ENCODE data around the gene SNCAIP.

SNCAIP gene

DNA sequence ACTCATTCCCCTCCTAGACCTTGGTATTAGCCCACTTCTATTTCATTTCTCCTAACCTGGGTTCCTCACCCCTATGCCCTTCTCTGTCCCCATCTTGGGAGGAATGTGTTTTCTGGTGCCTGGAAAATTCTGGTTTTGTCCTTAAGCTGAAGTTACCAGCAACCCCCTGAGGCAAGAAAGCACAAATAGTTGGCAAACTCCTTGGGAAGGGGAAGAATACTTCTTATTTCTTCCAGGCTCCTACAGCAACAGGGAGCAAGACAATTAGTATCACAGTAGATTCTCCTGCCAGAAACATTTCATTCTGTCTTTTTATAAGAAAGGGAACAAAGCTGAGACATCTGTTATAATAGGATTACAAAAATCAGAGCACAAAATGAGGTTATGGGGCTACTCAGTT lies 142.5 kb downstream of the SNCAIP start:
- Histone ChIP-seq H3K4me1 (ENCODE audit: control insufficient read depth in 2 of 2, insufficient read depth in 2 of 2, low read length in 2 of 2) (no peaks in the 10 kb centered on the region), H3K27ac (ENCODE audit: low read depth in 2 of 2, low read length in 2 of 2) (no peak overlapping the region), H3K4me3 (ENCODE audit: low read length in 2 of 2) (no peak overlapping the region), H3K27me3 (ENCODE audit: control insufficient read depth in 2 of 2, insufficient read depth in 2 of 2, low read length in 2 of 2) (no peaks in the 10 kb centered on the region), H3K9ac (ENCODE audit: low read depth in 1 of 2, low read length in 2 of 2) (no peak overlapping the region), H3K9me3 (ENCODE audit: control insufficient read depth in 2 of 2, low read length in 2 of 2) (no peaks in the 10 kb centered on the region), H3K36me3 (ENCODE audit: control insufficient read depth in 2 of 2, insufficient read depth in 2 of 2, low read length in 2 of 2) (no peaks in the 10 kb centered on the region)

DNA sequence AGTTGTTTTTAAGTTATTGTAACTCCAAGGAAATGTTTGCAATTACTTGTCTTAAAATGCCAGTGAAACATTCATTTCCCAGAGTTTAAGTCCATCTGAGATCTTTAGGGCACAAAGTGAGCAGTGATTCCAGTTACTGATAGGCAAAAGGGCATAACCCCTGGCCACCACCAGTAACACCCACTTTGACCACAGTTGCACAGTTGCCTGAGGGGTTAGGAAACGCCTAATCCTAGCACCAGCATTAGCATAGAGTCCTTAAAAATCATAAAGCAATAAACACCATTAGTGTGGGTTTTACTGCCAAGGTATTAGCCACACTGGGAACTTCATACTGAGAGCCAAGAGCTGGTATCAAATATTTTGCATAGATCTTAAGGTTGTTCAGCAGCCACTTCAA lies 143.9 kb downstream of the SNCAIP start:
- Histone ChIP-seq H3K4me1 (ENCODE audit: control insufficient read depth in 2 of 2, insufficient read depth in 2 of 2, low read length in 2 of 2) (no peaks in the 10 kb centered on the region), H3K27ac (ENCODE audit: low read depth in 2 of 2, low read length in 2 of 2) (no peak overlapping the region), H3K9ac (ENCODE audit: low read depth in 1 of 2, low read length in 2 of 2) (no peak overlapping the region), H3K4me3 (ENCODE audit: low read length in 2 of 2) (no peak overlapping the region), H3K27me3 (ENCODE audit: control insufficient read depth in 2 of 2, insufficient read depth in 2 of 2, low read length in 2 of 2) (no peaks in the 10 kb centered on the region), H3K9me3 (ENCODE audit: control insufficient read depth in 2 of 2, low read length in 2 of 2) (no peaks in the 10 kb centered on the region), H3K36me3 (ENCODE audit: control insufficient read depth in 2 of 2, insufficient read depth in 2 of 2, low read length in 2 of 2) (no peaks in the 10 kb centered on the region)

DNA sequence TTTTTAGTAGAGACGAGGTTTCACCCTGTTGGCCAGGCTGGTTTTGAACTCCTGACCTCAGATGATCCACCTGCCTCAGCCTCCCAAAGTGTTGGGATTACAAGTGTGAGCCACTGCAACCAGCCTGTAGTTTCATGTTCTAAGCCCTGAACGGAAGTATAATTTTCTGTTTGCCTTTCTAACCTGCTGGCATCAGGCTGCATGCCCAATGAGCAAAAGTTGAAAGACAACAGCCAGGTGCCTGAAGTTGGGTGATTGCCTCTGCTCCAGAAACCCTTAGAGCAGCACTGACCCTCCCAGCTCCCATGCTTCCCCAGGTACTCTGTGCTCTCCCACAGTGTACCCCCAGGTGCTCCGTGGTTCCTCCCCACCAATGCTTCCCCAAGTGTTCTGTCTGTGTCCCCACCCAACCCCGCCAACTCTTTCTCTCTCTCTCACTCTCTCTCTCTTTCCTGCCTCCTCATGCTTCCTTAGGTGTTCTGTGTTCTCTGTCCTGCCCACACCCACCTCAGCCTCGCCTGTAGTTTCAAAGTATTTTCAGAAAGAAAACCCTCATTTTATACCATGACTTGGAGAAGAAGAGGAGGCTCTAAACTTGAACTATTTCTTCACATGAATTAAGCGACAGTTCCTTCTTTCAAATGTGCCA lies 145.3 kb downstream of the SNCAIP start:
- Histone ChIP-seq H3K27me3 (ENCODE audit: control insufficient read depth in 2 of 2, insufficient read depth in 2 of 2, low read length in 2 of 2) (no peaks in the 10 kb centered on the region), H3K9ac (ENCODE audit: low read depth in 1 of 2, low read length in 2 of 2) (no peak overlapping the region), H3K9me3 (ENCODE audit: control insufficient read depth in 2 of 2, low read length in 2 of 2) (no peaks in the 10 kb centered on the region), H3K27ac (ENCODE audit: low read depth in 2 of 2, low read length in 2 of 2) (no peak overlapping the region), H3K36me3 (ENCODE audit: control insufficient read depth in 2 of 2, insufficient read depth in 2 of 2, low read length in 2 of 2) (no peaks in the 10 kb centered on the region), H3K4me1 (ENCODE audit: control insufficient read depth in 2 of 2, insufficient read depth in 2 of 2, low read length in 2 of 2) (no peaks in the 10 kb centered on the region), H3K4me3 (ENCODE audit: low read length in 2 of 2) (no peak overlapping the region)

DNA sequence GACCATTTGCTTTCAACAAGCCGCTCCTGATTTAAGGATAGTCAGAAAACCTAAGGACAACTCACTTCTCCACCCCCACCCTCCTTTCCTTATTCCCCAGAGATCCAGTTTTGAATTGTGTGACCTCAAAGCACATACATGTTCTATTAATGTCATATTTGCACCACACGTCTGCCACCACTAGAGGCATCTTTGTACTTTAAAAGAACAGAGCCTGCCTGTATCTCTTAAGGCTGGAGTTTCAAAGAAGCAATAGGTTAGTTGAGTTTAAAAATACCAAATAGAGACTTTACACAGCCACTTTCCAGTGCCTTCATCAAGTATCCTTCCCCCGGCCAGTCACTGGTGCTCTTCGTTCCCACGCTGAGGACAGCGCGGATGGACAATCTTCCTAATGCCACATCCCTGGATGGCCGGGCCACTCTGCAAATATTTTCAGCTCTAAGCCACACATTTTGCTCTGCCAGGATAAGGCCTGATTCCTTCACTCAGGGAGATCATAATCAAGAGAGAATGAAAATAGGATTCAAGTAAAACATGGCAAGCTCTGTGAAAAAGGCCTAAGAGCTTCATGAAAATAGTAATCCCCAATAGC lies 146.3 kb downstream of the SNCAIP start:
- H3K9ac ChIP-seq (ENCODE audit: low read depth in 1 of 2, low read length in 2 of 2) = no peak overlapping the region
- H3K36me3 ChIP-seq (ENCODE audit: control insufficient read depth in 2 of 2, insufficient read depth in 2 of 2, low read length in 2 of 2) = no peaks in the 10 kb centered on the region
- no peaks in the 10 kb centered on the region for H3K4me1 ChIP-seq (ENCODE audit: control insufficient read depth in 2 of 2, insufficient read depth in 2 of 2, low read length in 2 of 2)
- no peaks in the 10 kb centered on the region for H3K9me3 ChIP-seq (ENCODE audit: control insufficient read depth in 2 of 2, low read length in 2 of 2)
- H3K4me3 ChIP-seq (ENCODE audit: low read length in 2 of 2) = no peak overlapping the region
- H3K27ac ChIP-seq (ENCODE audit: low read depth in 2 of 2, low read length in 2 of 2) = no peak overlapping the region
- H3K27me3 ChIP-seq (ENCODE audit: control insufficient read depth in 2 of 2, insufficient read depth in 2 of 2, low read length in 2 of 2) = no peaks in the 10 kb centered on the region

DNA sequence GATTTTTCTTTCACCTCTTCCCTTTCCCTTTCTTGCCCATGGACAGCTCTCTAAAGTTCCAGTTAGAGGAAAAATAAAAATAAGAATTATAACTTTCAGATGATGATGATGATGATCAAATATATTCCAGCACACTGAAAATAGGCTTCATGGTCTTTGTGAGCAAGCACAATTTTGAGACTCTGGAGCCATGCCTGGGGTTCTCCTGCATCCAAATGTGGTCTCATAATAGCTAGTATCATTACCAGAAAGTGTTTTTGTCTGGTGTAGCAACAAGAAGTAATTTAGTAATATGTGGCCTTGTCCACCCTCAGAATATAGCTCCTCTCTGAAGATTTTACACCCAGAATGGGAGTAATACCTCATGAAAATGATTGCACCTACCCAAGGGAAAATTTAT lies 150.4 kb downstream of the SNCAIP start:
- Histone ChIP-seq H3K36me3 (ENCODE audit: control insufficient read depth in 2 of 2, insufficient read depth in 2 of 2, low read length in 2 of 2) (no peaks in the 10 kb centered on the region), H3K9ac (ENCODE audit: low read depth in 1 of 2, low read length in 2 of 2) (no peak overlapping the region), H3K27me3 (ENCODE audit: control insufficient read depth in 2 of 2, insufficient read depth in 2 of 2, low read length in 2 of 2) (no peaks in the 10 kb centered on the region), H3K4me3 (ENCODE audit: low read length in 2 of 2) (no peak overlapping the region), H3K4me1 (ENCODE audit: control insufficient read depth in 2 of 2, insufficient read depth in 2 of 2, low read length in 2 of 2) (no peaks in the 10 kb centered on the region), H3K27ac (ENCODE audit: low read depth in 2 of 2, low read length in 2 of 2) (no peak overlapping the region), H3K9me3 (ENCODE audit: control insufficient read depth in 2 of 2, low read length in 2 of 2) (no peaks in the 10 kb centered on the region)

DNA sequence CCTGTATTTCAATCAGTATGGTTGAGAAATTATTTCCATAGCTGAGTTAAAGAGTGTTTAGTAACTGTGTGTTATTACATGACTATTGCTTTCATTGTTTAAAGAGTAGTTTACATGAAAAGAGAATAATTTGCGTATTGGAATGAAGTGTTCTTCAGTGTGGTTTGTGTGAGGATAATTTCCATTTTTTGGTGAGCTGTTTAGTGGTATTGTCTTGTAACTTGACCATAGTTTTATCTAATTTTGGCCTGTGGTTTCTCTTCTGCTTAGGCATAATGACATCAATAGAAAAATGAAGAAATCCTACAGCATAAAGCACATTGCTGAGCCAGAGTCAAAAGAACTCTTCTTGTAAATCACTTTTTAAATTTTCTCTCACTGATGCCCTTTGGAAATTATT lies 151.2 kb downstream of the SNCAIP start:
- H3K36me3 ChIP-seq (ENCODE audit: control insufficient read depth in 2 of 2, insufficient read depth in 2 of 2, low read length in 2 of 2) = no peaks in the 10 kb centered on the region
- no peak overlapping the region for H3K27ac ChIP-seq (ENCODE audit: low read depth in 2 of 2, low read length in 2 of 2)
- H3K27me3 ChIP-seq (ENCODE audit: control insufficient read depth in 2 of 2, insufficient read depth in 2 of 2, low read length in 2 of 2) = no peaks in the 10 kb centered on the region
- no peaks in the 10 kb centered on the region for H3K9me3 ChIP-seq (ENCODE audit: control insufficient read depth in 2 of 2, low read length in 2 of 2)
- H3K9ac ChIP-seq (ENCODE audit: low read depth in 1 of 2, low read length in 2 of 2) = no peak overlapping the region
- H3K4me3 ChIP-seq (ENCODE audit: low read length in 2 of 2) = no peak overlapping the region
- no peaks in the 10 kb centered on the region for H3K4me1 ChIP-seq (ENCODE audit: control insufficient read depth in 2 of 2, insufficient read depth in 2 of 2, low read length in 2 of 2)

DNA sequence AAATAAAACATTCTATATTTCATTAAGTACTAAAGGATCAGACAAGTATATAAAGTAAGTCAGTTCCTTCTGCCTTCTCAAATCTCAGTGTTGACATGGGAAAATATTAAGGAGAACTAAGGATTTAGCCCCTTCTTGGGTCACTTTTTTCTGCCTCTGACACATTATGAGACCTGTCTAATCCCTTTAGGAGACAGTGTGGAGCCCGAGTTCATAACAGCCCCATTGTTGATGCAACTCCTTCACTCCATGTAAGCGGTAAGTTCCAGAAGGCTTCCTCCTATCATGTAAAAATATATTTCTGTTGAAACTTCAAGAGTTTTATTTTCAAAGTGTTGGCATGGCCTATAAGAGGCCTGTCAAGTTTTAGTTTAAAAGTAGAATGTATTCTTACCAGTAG lies 152.2 kb downstream of the SNCAIP start:
- H3K4me3 ChIP-seq (ENCODE audit: low read length in 2 of 2) = no peak overlapping the region
- H3K4me1 ChIP-seq (ENCODE audit: control insufficient read depth in 2 of 2, insufficient read depth in 2 of 2, low read length in 2 of 2) = no peaks in the 10 kb centered on the region

DNA sequence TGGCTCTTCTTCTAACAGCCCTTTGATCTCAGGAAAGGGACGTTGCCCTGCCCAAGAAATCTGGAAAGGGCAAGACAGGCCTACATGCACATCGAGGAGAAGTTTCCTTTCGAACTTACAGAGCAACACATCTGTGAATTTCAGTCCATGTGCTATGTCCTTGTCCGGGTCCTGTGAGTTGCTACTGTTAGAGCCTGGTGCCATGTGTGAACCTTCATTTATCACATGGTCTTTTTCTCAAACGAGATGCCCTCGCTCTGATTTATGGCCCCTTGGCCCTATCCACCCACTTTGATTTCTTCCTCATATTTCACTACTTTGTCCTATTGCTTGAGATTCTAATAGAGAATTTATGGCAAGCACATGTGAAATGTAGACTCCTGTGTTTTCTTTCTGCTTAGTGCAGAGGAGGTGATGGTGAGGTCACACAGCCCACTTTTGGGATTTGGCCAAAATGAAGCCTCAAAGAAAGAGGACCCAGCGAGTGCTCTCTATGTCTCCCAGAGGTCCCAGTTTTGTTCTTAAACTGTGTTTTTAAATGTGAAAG lies 153.1 kb downstream of the SNCAIP start:
- no peaks in the 10 kb centered on the region for H3K9me3 ChIP-seq (ENCODE audit: control insufficient read depth in 2 of 2, low read length in 2 of 2)
- no peak overlapping the region for H3K4me3 ChIP-seq (ENCODE audit: low read length in 2 of 2)
- no peaks in the 10 kb centered on the region for H3K4me1 ChIP-seq (ENCODE audit: control insufficient read depth in 2 of 2, insufficient read depth in 2 of 2, low read length in 2 of 2)
- H3K36me3 ChIP-seq (ENCODE audit: control insufficient read depth in 2 of 2, insufficient read depth in 2 of 2, low read length in 2 of 2) = no peaks in the 10 kb centered on the region
- H3K9ac ChIP-seq (ENCODE audit: low read depth in 1 of 2, low read length in 2 of 2) = no peak overlapping the region
- H3K27ac ChIP-seq (ENCODE audit: low read depth in 2 of 2, low read length in 2 of 2) = no peak overlapping the region
- no peaks in the 10 kb centered on the region for H3K27me3 ChIP-seq (ENCODE audit: control insufficient read depth in 2 of 2, insufficient read depth in 2 of 2, low read length in 2 of 2)

More for the DNA sequence above, 152.2 kb downstream of the SNCAIP start:
- Histone ChIP-seq H3K9ac (ENCODE audit: low read depth in 1 of 2, low read length in 2 of 2) (no peak overlapping the region), H3K36me3 (ENCODE audit: control insufficient read depth in 2 of 2, insufficient read depth in 2 of 2, low read length in 2 of 2) (no peaks in the 10 kb centered on the region), H3K27me3 (ENCODE audit: control insufficient read depth in 2 of 2, insufficient read depth in 2 of 2, low read length in 2 of 2) (no peaks in the 10 kb centered on the region), H3K9me3 (ENCODE audit: control insufficient read depth in 2 of 2, low read length in 2 of 2) (no peaks in the 10 kb centered on the region), H3K27ac (ENCODE audit: low read depth in 2 of 2, low read length in 2 of 2) (no peak overlapping the region)

DNA sequence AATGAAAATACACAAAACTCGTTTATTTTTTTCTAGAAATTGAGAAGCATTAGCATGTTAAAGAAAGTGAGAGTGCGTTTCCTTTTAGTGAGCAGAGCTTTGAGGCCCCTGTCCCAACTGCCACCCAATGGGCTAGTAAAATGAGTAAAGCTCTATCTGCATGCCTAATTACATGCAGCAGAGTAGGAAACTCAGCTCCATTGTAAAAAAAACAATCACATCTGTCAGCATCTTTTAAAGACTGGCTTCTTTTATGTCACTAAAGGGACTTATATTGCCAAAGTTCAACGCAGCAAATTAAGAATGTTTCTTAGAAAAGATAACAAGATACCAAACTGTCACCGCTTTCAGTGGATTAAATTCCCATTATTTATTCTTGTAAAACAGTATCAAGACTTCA lies 154.0 kb downstream of the SNCAIP start:
- no peak overlapping the region for H3K4me3 ChIP-seq (ENCODE audit: low read length in 2 of 2)
- no peaks in the 10 kb centered on the region for H3K9me3 ChIP-seq (ENCODE audit: control insufficient read depth in 2 of 2, low read length in 2 of 2)
- H3K9ac ChIP-seq (ENCODE audit: low read depth in 1 of 2, low read length in 2 of 2) = no peak overlapping the region
- peaks cover 0 to 3% of the 10 kb centered on the region in 2 donors for H3K4me1 ChIP-seq (ENCODE audit: control insufficient read depth in 2 of 2, insufficient read depth in 2 of 2, low read length in 2 of 2)
- H3K36me3 ChIP-seq (ENCODE audit: control insufficient read depth in 2 of 2, insufficient read depth in 2 of 2, low read length in 2 of 2) = no peaks in the 10 kb centered on the region
- H3K27me3 ChIP-seq (ENCODE audit: control insufficient read depth in 2 of 2, insufficient read depth in 2 of 2, low read length in 2 of 2) = no peaks in the 10 kb centered on the region
- no peak overlapping the region for H3K27ac ChIP-seq (ENCODE audit: low read depth in 2 of 2, low read length in 2 of 2)

DNA sequence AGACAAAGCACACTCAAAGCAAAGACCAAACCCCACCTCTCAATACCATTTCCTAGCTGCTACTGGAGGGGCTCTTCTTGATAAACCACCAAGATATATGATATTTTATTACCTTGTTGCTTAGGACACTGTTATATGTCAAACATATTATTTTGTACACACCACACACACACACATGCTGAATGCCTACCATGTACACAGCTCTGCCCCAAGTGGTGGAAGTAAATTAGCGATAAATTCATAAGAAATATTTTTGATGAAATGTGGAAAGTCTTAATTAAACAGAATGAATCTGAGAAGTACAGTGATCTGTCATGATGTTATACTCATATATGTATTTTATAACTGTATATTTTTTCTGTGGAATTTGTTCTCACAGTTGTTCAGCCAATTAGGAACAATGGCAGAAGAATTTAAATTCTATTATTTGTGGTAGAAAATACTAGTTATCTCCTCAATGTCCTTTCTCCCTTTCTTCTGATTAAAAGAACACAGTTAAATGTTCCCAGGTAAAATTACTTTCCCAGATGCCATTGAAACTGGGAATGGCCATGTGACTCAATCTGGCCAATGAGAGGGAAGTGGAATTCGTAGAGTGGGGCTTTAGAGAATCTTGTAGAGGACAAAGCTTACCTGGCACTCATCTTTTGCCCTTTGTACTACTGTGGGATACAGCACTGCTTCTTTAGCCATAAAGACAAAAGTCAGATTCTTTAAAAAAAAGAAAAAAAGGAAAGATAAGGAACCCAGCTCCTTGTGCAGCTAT lies 156.5 kb downstream of the SNCAIP start:
- H3K27ac ChIP-seq (ENCODE audit: low read depth in 2 of 2, low read length in 2 of 2) = no peak overlapping the region
- H3K9me3 ChIP-seq (ENCODE audit: control insufficient read depth in 2 of 2, low read length in 2 of 2) = no peaks in the 10 kb centered on the region
- H3K4me3 ChIP-seq (ENCODE audit: low read length in 2 of 2) = no peak overlapping the region
- no peaks in the 10 kb centered on the region for H3K36me3 ChIP-seq (ENCODE audit: control insufficient read depth in 2 of 2, insufficient read depth in 2 of 2, low read length in 2 of 2)
- no peak overlapping the region for H3K9ac ChIP-seq (ENCODE audit: low read depth in 1 of 2, low read length in 2 of 2)
- no peaks in the 10 kb centered on the region for H3K27me3 ChIP-seq (ENCODE audit: control insufficient read depth in 2 of 2, insufficient read depth in 2 of 2, low read length in 2 of 2)
- H3K4me1 ChIP-seq (ENCODE audit: control insufficient read depth in 2 of 2, insufficient read depth in 2 of 2, low read length in 2 of 2) = peaks cover 0 to 6% of the 10 kb centered on the region in 2 donors
